Skeletal muscle tissue (tissue), 4 donors: Measurements from ENCODE around the gene CSNK2A1. TPM values are rescaled to one million over a fixed set of nuclear protein-coding genes. Genes with fewer than 3 reads are reported as not detected.
"Not testable (repeated sequence)": the region's sequence is repeated elsewhere in the genome, so short reads cannot be mapped to it uniquely, and the experiment has no call there.

Experiments used
- H3K27ac ChIP-seq: one replicate; pipeline ENCODE4 v1.7.0; 2013; ENCODE audit warnings: mild to moderate bottlenecking, low read depth, low read length, inconsistent platforms
- H3K27me3 ChIP-seq, 3 donors: one replicate each; pipeline ENCODE4 v1.7.0; 2013; ENCODE audit warnings: low read length in 3 of 3; ENCODE audit not compliant: control insufficient read depth in 3 of 3, insufficient read depth in 3 of 3
- H3K36me3 ChIP-seq, 3 donors: one replicate each; pipeline ENCODE4 v1.7.0; 2013; ENCODE audit warnings: low read length in 3 of 3; ENCODE audit not compliant: control insufficient read depth in 3 of 3, insufficient read depth in 3 of 3
- H3K4me1 ChIP-seq, 3 donors: one replicate each; pipeline ENCODE4 v1.7.0; 2013; ENCODE audit warnings: low read length in 3 of 3, mild to moderate bottlenecking in 3 of 3; ENCODE audit not compliant: control insufficient read depth in 3 of 3, insufficient read depth in 3 of 3
- H3K4me3 ChIP-seq, 3 donors: one replicate each; pipeline ENCODE4 v1.7.0; 2013; ENCODE audit warnings: low read length in 3 of 3
- H3K9ac ChIP-seq, 3 donors: one replicate each; pipeline ENCODE4 v1.7.0; 2013; ENCODE audit warnings: low read length in 3 of 3, mild to moderate bottlenecking in 3 of 3, moderate library complexity in 2 of 3, low read depth in 1 of 3
- H3K9me3 ChIP-seq, 3 donors: one replicate each; pipeline ENCODE4 v1.7.0; 2013; ENCODE audit warnings: low read length in 3 of 3; ENCODE audit not compliant: control insufficient read depth in 3 of 3
- total RNA-seq: library from RNA; depleted of rRNA; stranded (reverse); fragments of >200 nt; gene quantifications from one replicate; pipeline ENCODE4 v1.2.3, GENCODE V29; 2014
- donor health status: Osteomylitis.

CSNK2A1 gene
- total RNA-seq, 1 donor from 2014 or later: 112 TPM

DNA sequence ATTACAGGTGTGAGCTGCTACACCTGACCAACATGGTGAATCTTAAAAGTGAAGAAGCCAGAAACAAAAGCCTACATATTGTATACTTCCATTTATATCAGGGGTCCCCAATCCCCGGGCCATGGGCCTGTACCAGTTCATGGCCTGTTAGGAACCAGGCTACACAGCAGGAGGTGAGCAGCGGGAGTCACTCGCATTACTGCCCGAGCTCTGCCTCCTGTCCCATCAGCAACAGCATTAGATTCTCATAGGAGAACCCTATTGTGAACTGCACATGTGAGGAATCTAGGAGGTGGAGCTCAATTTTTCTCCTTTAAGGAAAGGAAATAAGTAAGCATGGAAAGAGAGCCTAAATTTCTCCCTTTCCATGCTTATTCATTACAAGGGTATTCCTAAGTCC lies 21.7 kb downstream of the CSNK2A1 start:
- Histone ChIP-seq H3K4me1 (peaks cover 0 to 3% (median 0%) of the 10 kb centered on the region in 3 donors), H3K36me3 (peaks cover 2 to 19% (median 18%) of the 10 kb centered on the region in 3 donors), H3K27ac (no peak overlapping the region), H3K9me3 (peaks cover 0 to 8% (median 0%) of the 10 kb centered on the region in 3 donors), H3K9ac (no peak overlapping the region), H3K27me3 (no peaks in the 10 kb centered on the region), H3K4me3 (no peak overlapping the region)

DNA sequence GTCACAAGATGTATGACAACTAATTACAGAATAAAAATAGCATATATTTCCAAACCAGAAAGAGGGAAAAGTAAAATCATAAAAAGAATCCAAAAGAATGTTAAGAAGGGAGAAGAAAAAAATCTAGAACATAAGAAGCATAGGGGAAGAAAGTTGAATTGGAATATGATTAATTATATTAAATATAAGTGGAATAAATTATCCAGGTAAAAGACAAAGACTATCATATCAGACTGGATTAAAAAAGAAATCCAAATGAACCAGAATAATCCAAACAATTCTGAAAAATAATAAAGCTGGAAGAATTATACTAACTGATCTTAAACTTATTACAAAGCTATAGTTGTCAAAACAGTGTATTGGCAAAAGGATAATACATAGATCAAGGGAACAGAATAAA lies 23.6 kb downstream of the CSNK2A1 start:
- peaks cover 0 to 5% (median 0%) of the 10 kb centered on the region in 3 donors for H3K4me1 ChIP-seq
- peaks cover 2 to 10% (median 8%) of the 10 kb centered on the region in 3 donors for H3K36me3 ChIP-seq
- H3K27me3 ChIP-seq: no peaks in the 10 kb centered on the region
- H3K27ac ChIP-seq: no peak overlapping the region
- H3K9ac ChIP-seq: no peak overlapping the region
- H3K4me3 ChIP-seq: no peak overlapping the region
- peaks cover 0 to 8% (median 0%) of the 10 kb centered on the region in 3 donors for H3K9me3 ChIP-seq

DNA sequence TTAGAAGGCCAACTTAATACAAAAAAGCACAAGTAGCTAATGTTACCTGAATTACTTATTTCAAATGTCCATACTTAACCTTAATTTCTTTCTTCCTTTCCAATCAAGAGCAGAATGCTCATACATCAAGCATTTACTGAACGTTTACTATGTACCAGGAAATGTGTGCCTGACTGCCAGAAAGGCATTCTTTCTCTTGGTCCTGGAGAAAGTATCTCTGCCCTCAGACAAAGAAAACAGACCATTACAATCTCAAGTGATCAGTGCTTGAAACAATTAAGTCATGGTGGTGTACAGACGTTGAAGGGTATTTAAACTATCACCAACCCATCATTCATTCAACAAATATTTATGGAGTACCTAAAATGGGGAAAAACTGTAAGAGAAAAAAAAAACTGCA lies 26.4 kb downstream of the CSNK2A1 start:
- Histone ChIP-seq H3K4me3 (no peak overlapping the region), H3K9me3 (peaks cover 0 to 8% (median 0%) of the 10 kb centered on the region in 3 donors), H3K27me3 (no peaks in the 10 kb centered on the region), H3K36me3 (peaks cover 0 to 3% (median 2%) of the 10 kb centered on the region in 3 donors), H3K4me1 (peaks cover 0 to 8% (median 3%) of the 10 kb centered on the region in 3 donors), H3K27ac (no peak overlapping the region), H3K9ac (no peak overlapping the region)

DNA sequence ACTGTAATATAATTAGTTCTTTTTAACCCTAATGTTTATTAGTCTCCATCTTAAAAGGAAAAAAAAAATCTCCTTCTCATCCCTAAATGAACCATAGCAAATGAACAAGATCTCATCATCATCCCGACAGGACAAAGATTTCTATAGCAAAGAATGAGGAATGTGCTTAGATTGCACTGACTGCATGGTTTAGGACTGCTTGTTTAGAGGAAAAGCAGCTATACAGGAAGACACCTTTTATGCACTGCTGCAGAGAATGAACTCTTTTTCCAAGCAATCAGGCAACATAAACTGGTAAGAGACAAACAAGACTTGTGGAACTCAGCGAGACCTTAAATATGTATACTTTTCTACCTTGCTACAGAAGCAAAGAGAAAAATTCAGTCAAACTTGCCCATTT lies 26.8 kb downstream of the CSNK2A1 start:
- no peak overlapping the region for H3K27ac ChIP-seq
- peaks cover 0 to 3% (median 2%) of the 10 kb centered on the region in 3 donors for H3K36me3 ChIP-seq
- H3K9ac ChIP-seq: no peak overlapping the region
- no peaks in the 10 kb centered on the region for H3K27me3 ChIP-seq
- H3K4me3 ChIP-seq: no peak overlapping the region
- peaks cover 0 to 8% (median 0%) of the 10 kb centered on the region in 3 donors for H3K9me3 ChIP-seq
- peaks cover 0 to 12% (median 3%) of the 10 kb centered on the region in 3 donors for H3K4me1 ChIP-seq

DNA sequence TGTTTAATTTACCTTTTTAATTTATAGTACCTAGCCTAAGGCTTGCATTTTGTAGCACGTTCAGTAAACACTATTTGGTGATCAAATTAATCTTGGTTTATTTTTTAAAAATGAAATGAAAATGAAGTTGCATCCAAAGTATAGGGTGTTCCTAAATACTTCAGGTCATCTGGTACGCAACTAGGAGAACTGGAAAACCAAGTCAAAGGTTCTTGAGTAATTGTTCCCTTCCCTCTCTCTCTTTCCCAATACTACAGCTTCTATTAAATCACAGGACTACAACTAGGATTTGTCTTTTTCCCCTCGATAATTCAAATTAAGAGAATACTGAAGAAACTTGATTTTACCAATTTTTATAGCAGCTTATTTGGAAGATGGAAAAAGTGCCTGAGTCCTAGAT lies 27.9 kb downstream of the CSNK2A1 start:
- Histone ChIP-seq H3K9me3 (peaks cover 0 to 5% (median 0%) of the 10 kb centered on the region in 3 donors), H3K27me3 (no peaks in the 10 kb centered on the region), H3K4me3 (no peak overlapping the region), H3K27ac (no peak overlapping the region), H3K36me3 (peaks cover 0 to 2% (median under 1%) of the 10 kb centered on the region in 3 donors), H3K9ac (no peak overlapping the region), H3K4me1 (peaks cover 0 to 12% (median 3%) of the 10 kb centered on the region in 3 donors)

DNA sequence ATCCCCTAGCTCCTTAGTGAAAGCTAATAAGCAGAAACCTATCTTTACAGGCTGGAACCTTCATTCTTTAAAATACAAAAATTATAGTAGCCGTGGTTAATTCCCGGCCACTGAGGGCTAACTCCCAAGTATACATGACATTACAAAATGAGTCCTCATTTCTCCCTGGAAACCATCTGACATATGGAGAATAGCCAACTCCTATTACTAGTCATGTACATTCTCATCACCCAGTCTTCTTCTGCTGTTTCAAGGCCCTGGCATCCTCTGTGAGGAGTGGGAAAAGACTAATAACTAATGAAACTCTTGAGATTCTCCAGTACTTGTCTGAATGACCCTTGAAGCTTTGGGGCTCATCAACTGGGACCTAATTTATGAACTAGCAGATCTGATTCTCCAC lies 30.2 kb downstream of the CSNK2A1 start:
- Histone ChIP-seq H3K27ac (no peak overlapping the region), H3K27me3 (no peaks in the 10 kb centered on the region), H3K4me3 (no peak overlapping the region), H3K9ac (no peak overlapping the region), H3K4me1 (peaks cover 5 to 17% (median 7%) of the 10 kb centered on the region in 3 donors), H3K36me3 (no peaks in the 10 kb centered on the region), H3K9me3 (no peaks in the 10 kb centered on the region)

DNA sequence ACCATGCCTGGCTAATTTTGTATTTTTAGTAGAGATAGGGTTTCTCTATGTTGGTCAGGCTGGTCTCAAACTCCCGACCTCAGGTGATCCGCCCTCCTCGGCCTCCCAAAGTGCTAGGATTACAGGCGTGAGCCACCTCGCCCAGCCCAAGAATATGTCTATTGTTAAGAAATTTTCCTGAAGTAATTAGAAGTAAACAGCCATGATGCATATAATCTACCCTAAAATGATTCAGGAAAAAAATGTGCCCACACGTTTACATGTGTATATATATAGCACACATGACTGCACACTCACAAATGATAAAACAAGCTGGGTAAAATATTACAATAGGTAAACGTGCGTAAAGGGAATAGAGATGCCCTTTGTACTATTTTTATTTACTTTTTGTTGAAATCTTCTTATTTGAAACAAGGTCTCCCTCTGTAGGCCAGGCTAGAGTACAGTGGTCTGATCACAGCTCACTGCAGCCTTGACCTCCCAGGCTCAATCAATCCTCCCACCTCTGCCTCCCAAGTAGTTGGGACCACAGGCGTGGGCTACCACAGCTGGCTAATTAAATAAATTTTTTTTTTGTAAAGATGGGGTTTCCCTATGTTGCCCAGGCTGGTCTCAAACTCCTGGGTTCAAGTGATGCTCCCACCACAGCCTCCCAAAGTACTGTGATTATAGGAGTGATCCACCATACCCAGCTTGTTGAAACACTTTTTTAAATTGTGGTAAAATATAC lies 33.1 kb downstream of the CSNK2A1 start:
- not testable (repeated sequence) for H3K27ac ChIP-seq, H3K27me3 ChIP-seq, H3K4me3 ChIP-seq, H3K9me3 ChIP-seq, H3K9ac ChIP-seq
- H3K4me1 ChIP-seq: peaks cover 5 to 19% (median 7%) of the 10 kb centered on the region in 3 donors
- H3K36me3 ChIP-seq: peaks cover 4 to 15% (median 11%) of the 10 kb centered on the region in 3 donors

DNA sequence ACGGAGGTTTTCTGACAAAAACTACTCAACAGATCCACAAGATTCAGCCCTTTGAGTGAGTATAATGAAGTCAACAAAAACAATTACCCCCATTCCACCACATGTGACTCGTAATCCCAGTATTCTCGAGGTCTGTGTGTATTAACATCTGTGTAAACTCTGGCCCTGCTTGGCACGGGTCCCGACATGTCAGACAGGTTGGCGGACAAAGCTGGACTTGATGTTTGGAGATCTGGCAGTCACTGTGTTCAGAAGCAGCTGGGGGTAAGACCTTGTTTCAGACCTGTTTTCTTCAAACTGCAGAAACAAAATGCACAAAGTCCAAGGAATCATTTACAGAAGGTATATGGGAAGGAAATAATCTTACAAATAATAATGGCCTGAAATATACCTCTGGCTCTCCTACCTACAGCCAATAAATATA lies 35.2 kb downstream of the CSNK2A1 start:
- not testable (repeated sequence) for H3K4me3 ChIP-seq, H3K27ac ChIP-seq, H3K9me3 ChIP-seq, H3K27me3 ChIP-seq
- Histone ChIP-seq H3K9ac (peak overlapping the region in 1 of 3 donors; percentile 26), H3K36me3 (peaks cover 13 to 22% (median 15%) of the 10 kb centered on the region in 3 donors), H3K4me1 (peaks cover 4 to 19% (median 5%) of the 10 kb centered on the region in 3 donors)

DNA sequence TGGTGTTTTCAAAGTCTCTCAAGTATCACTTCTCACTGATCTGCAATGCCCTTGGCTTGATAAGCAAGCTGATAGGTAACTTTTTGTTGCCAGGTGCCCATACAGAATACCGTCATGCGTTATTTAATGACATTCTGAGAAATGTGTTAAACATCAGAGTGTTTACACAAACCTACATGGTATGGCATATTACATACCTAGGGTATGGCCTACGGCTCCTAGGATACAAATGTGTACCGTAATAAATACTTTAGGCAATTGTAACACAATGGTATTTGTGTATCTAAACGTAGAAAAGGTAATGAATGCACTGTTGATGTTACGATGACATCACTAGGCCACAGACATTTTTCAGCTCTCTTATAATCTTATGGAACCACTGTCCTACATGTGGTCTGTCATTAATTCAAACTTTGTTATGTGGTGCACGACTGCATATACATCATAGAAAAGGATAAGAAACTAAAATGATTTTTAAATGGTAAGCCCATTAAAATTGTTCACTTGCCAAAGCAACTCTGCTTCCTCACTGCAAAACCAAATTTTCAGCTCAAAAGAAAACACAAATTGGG lies 35.7 kb downstream of the CSNK2A1 start:
- Histone ChIP-seq H3K4me3 (no peak overlapping the region), H3K27ac (no peak overlapping the region), H3K36me3 (peaks cover 15 to 27% (median 20%) of the 10 kb centered on the region in 3 donors), H3K9me3 (no peaks in the 10 kb centered on the region), H3K27me3 (no peaks in the 10 kb centered on the region), H3K9ac (no peak overlapping the region), H3K4me1 (peaks cover 4 to 19% (median 5%) of the 10 kb centered on the region in 3 donors)
